Heart right ventricle (tissue), 16 donors: Measurements from ENCODE around the gene ADAM29. TPM values are rescaled to one million over a fixed set of nuclear protein-coding genes. Genes with fewer than 3 reads are reported as not detected.
"Not testable (repeated sequence)": the region's sequence is repeated elsewhere in the genome, so short reads cannot be mapped to it uniquely, and the experiment has no call there.

Experiments used
- ATAC-seq, 8 donors: fragments of 200-7000 bp; cut with Tn5 transposase; one replicate each; pipeline ENCODE4 v1.9.1; 2020; ENCODE audit warnings: mild to moderate bottlenecking in 8 of 8, moderate library complexity in 8 of 8, moderate number of reproducible peaks in 1 of 8
- DNase-seq, 2 donors: peaks; one replicate each; pipeline ENCODE4 v3.0.0-alpha.2; 2020
- H3K27ac ChIP-seq, 10 donors: fragments of 200-600 bp; sonication (generic) in 2 of 10; one replicate each; pipeline versions ENCODE4 v1.5.0 to v1.8.0; 2020 to 2022; ENCODE audit warnings: mild to moderate bottlenecking in 3 of 10
- H3K27me3 ChIP-seq, 7 donors: fragments of 200-600 bp; one replicate each; pipeline ENCODE4 v1.8.0; 2021 to 2022; ENCODE audit warnings: mild to moderate bottlenecking in 2 of 7
- H3K36me3 ChIP-seq, 9 donors: fragments of 200-600 bp; sonication (generic) in 1 of 9; one replicate each; pipeline versions ENCODE4 v1.5.0 to v1.8.0; 2020 to 2022; ENCODE audit warnings: mild to moderate bottlenecking in 2 of 9
- H3K4me1 ChIP-seq, 9 donors: fragments of 200-600 bp; sonication (generic) in 1 of 9; one replicate each; pipeline versions ENCODE4 v1.5.0 to v1.8.0; 2020 to 2022; ENCODE audit warnings: mild to moderate bottlenecking in 4 of 9
- H3K4me3 ChIP-seq, 10 donors: fragments of 200-600 bp; sonication (generic) in 2 of 10; one replicate each; pipeline versions ENCODE4 v1.5.0 to v1.8.0; 2020 to 2022; ENCODE audit warnings: mild to moderate bottlenecking in 7 of 10, moderate library complexity in 2 of 10
- H3K9me3 ChIP-seq, 11 donors: fragments of 200-600 bp in 10 of 11; sonication (generic) in 2 of 11; one replicate each; pipeline versions ENCODE4 v1.5.0 to v1.8.0; 2013 to 2022; ENCODE audit warnings: mild to moderate bottlenecking in 2 of 11, control low read depth in 1 of 11, moderate library complexity in 1 of 11
- CTCF ChIP-seq, 9 donors: fragments of 200-600 bp; sonication (generic) in 2 of 9; IDR thresholded peaks; one replicate each; pipeline versions ENCODE4 v1.5.0 to v1.8.0; 2021 to 2022; ENCODE audit warnings: antibody characterized with exemption in 9 of 9, mild to moderate bottlenecking in 5 of 9, moderate library complexity in 1 of 9
- WGBS, 2 donors: extraction: QIAGEN DNeasy Blood & Tissue Kit; methylation state at CpG; one replicate each; pipeline ENCODE4 v1.1.7; 2013; ENCODE audit warnings: inconsistent platforms in 1 of 2; 5-methylcytosine and 5-hydroxymethylcytosine counted together
- intact Hi-C, 10 donors: fragments of 100-400 bp; cut with DNase I; formaldehyde crosslinking; loops; one replicate each; pipeline versions ENCODE4 v1.11.1 to v1.14.2; 2022
- polyA plus RNA-seq, 2 donors: library from polyadenylated mRNA; stranded (reverse); fragments of 200-250 nt; gene quantifications; one replicate each; pipeline ENCODE4 v1.2.3, GENCODE V29; 2013
- total RNA-seq, 10 donors: library from RNA; stranded (reverse); fragmentation: NEBNext Ultra II Directional in 3 of 10; extraction: Animal tissue kit (Norgen Biotek cat#: 25700) in 3 of 10; gene quantifications; one replicate each; pipeline versions ENCODE4 v1.2.1 to v1.2.4, GENCODE V29; 2021 to 2023
- donor health status: Arrhythmogenic right ventricular cardiomyopathy.
- donor health status: ischemic (EF 13 %, LVEDD 7.1; RV severe dilation, severe dysfunction).
- donor health status: healthy with polysubstance abuse.
- donor health status: DM: no; HTN: yes; CAD: no.
- donor health status: DM: no; HTN: no; CAD: no.
- donor health status: ischemic (EF 25% LVEDD 6.9; RV normal size, moderate dysfunction).
- donor health status: ischemic (EF 25% LVEDD 5.7; RV mildly dilated, moderate dysfunction).
- donor health status: healthy.
- donor health status: DM: yes; HTN: yes; CAD: no.
- donor health status: Ischemic cardiomyopathy.
- donor health status: ischemic (EF 35%, LVEDD 5.7; RV mildly dilated, moderate dysfunction).
- donor health status: nonischemic (EF 11% LVEDD 7.7; RV severe dilation, severe dysfunction).
- donor health status: DM: yes; HTN: yes; CAD: no.
- donor health status: PGD.
- donor health status: ischemic (EF 29% LVEDD 5.4; RV normal size, mild dysfunction).
- donor health status: nonischemic (EF 23%, LVEDD 6.1; RV moderate dilation, normal function).

The ADAM29 gene
- total and polyA plus RNA-seq, 12 donors, result not detected

GRCh38 chr4:174973336-174973735, 55.2 kb downstream of the ADAM29 start:
- H3K9me3 ChIP-seq, result peaks cover 0 to 7% (median 0%) of the 10 kb centered on the region in 11 donors
- no peaks in the 10 kb centered on the region for H3K36me3 ChIP-seq
- H3K4me1 ChIP-seq, result no peaks in the 10 kb centered on the region
- no peak overlapping the region for H3K4me3 ChIP-seq
- DNase-seq, result no peak
- WGBS, 2 donors, result 71 to 72% methylated on average over 2 of the region's 2 CpGs
- intact Hi-C loops, result no loop called here
- H3K27me3 ChIP-seq, result no peaks in the 10 kb centered on the region
- H3K27ac ChIP-seq, result no peak overlapping the region
- TF ChIP-seq CTCF (IDR thresholded peaks at IDR 0.05), result no peak
- ATAC-seq, result no peak

- Histone ChIP-seq H3K4me1 (no peaks in the 10 kb centered on the region), H3K27me3 (no peaks in the 10 kb centered on the region), H3K27ac (no peak overlapping the region), H3K36me3 (no peaks in the 10 kb centered on the region), H3K9me3 (peaks cover 0 to 53% (median 12%) of the 10 kb centered on the region in 11 donors), H3K4me3 (no peak overlapping the region)
- TF ChIP-seq CTCF (IDR thresholded peaks at IDR 0.05), result no peak
- intact Hi-C loops, result no loop called here
- no peak for ATAC-seq
- no peak for DNase-seq
- 59% methylated on average over 6 of the region's 6 CpGs for WGBS, 2 donors
Measured at GRCh38 chr4:174983128-174983750, 65.1 kb downstream of the ADAM29 start.

- H3K36me3 ChIP-seq, DNase-seq, ATAC-seq, H3K4me1 ChIP-seq, H3K27me3 ChIP-seq, intact Hi-C loops, H3K4me3 ChIP-seq, H3K27ac ChIP-seq: not testable (repeated sequence)
- peaks cover 0 to 48% (median 12%) of the 10 kb centered on the region in 11 donors for H3K9me3 ChIP-seq
- 42 to 53% methylated on average over 1 of the region's 5 CpGs for WGBS, 2 donors
Measured at GRCh38 chr4:174983870-174984269, 65.7 kb downstream of the ADAM29 start.

DNA sequence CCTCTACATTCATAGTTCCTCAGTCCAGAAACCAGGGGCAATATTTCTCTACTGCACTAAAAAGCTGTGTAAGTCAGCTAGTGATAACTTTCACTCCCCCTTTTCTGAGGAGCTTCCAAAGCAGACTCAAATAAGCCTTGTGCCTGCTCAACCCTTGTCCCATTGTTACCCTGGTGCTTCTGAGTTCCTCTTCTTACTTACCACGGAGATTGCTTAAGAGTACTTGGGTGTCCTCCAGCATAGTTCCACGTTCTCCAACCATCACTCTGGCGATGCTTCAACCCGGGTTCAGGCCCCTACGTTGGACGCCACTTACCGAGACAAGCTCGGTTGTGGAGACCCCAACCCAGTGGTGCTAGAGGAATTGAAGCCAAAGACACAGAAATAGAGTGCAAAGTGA, 71.6 kb downstream of the ADAM29 start:
- Histone ChIP-seq H3K27ac (no peak overlapping the region), H3K27me3 (no peaks in the 10 kb centered on the region), H3K4me3 (no peak overlapping the region), H3K36me3 (no peaks in the 10 kb centered on the region), H3K4me1 (no peaks in the 10 kb centered on the region), H3K9me3 (peaks cover 0 to 47% (median 12%) of the 10 kb centered on the region in 11 donors)
- no peak for TF ChIP-seq CTCF (IDR thresholded peaks at IDR 0.05)
- intact Hi-C loops, result no loop called here
- WGBS, 2 donors, result 76 to 80% methylated on average over 8 of the region's 8 CpGs
- ATAC-seq, result no peak
- DNase-seq, result no peak

DNA sequence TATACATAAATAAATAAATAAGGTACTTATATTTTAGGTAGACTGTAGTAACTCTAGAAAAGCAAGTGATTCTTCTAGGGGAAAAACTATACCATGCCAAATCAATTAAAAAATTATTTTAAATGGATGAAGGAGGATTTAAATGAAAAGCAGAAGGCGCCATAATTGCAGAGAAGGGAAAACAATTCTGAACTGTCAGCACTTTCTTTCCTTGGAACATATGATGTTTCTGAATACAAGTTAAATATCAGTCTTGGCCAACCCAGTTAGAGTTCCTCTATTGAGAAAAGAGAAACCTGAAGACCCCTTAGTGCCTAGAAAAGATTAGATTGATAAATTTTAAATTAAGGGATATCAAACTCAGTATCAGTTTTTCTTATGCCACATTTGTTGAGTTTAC, 75.8 kb downstream of the ADAM29 start:
- H3K4me1 ChIP-seq, result no peaks in the 10 kb centered on the region
- intact Hi-C loops, result no loop called here
- TF ChIP-seq CTCF (IDR thresholded peaks at IDR 0.05), result no peak
- DNase-seq, result no peak
- H3K27ac ChIP-seq, result no peak overlapping the region
- no peak overlapping the region for H3K4me3 ChIP-seq
- H3K27me3 ChIP-seq, result no peaks in the 10 kb centered on the region
- no peaks in the 10 kb centered on the region for H3K36me3 ChIP-seq
- no peak for ATAC-seq
- WGBS, 2 donors, result 81 to 85% methylated on average over 1 of the region's 1 CpG
- peaks cover 0 to 22% (median 0%) of the 10 kb centered on the region in 11 donors for H3K9me3 ChIP-seq
